Upper lobe of left lung (tissue), 4 donors: Measurements from ENCODE around the gene DIO3.

Experiments
- CTCF ChIP-seq, 6 experiments: fragments of 450-650 bp in 4 of 6; fragments of 200-600 bp in 2 of 6; sonication (generic) in 2 of 6; IDR thresholded peaks; one replicate each; pipeline ENCODE4 v1.5.1; 2016 to 2019; ENCODE audit warnings: antibody characterized with exemption in 6 of 6
- EP300 ChIP-seq, 4 donors: sonication (generic); formaldehyde crosslinking; IDR thresholded peaks; one replicate each; pipeline ENCODE4 v1.5.1; 2017; ENCODE audit warnings: antibody characterized with exemption in 4 of 4, control low read depth in 2 of 4
- POLR2A ChIP-seq, 4 donors: fragments of 450-650 bp; IDR thresholded peaks; one replicate each; pipeline ENCODE4 v1.5.1; 2016 to 2017; ENCODE audit warnings: antibody characterized with exemption in 4 of 4, mild to moderate bottlenecking in 2 of 4
- POLR2AphosphoS5 ChIP-seq, 2 donors: sonication (generic); formaldehyde crosslinking; IDR thresholded peaks; one replicate each; pipeline ENCODE4 v1.5.1; 2017; ENCODE audit warnings: antibody characterized with exemption in 2 of 2

- no peak for TF ChIP-seq CTCF (IDR thresholded peaks at IDR 0.05)
- no peak for TF ChIP-seq POLR2A (IDR thresholded peaks at IDR 0.05)
- TF ChIP-seq EP300 (IDR thresholded peaks at IDR 0.05): no peak
- TF ChIP-seq POLR2AphosphoS5 (IDR thresholded peaks at IDR 0.05): no peak
Observed at GRCh38 chr14:101585211-101585610, 23.9 kb downstream of the DIO3 start.
